ENCODE data around the gene VTN.
"Not testable (repeated sequence)": the region's sequence is repeated elsewhere in the genome, so short reads cannot be mapped to it uniquely, and the experiment has no call there.

VTN gene

DNA sequence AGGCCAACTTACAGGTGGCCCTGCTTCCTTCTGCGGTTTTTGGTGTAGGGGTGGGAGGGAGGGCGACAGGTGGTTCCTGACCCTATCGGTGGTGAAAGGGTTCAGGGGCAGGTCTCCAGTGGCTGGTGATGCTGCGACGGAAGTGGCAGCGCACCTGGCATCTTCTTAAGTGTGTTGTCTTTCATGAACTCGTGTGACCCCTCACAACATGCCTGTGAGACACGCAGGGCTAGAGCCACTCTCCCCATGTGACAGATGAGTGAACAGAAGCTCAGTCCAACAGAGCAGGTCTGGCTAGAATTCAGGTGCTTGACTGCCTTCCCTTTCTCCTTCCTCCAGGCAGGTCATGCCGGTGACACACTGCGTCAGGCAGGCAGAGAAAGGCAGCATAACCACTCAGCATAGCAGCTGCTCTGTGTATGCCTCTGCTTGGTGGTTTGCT is 26.6 kb downstream of the VTN start:
- Histone ChIP-seq H3K9me3 (ENCODE audit: severe bottlenecking) (no peaks in the 10 kb centered on the region), H3K36me3 (ENCODE audit: low read depth) (peaks cover 80% of the 10 kb centered on the region), H3K27ac (ENCODE audit: poor library complexity, severe bottlenecking) (no peak overlapping the region), H3K27me3 (ENCODE audit: insufficient read depth, poor library complexity, severe bottlenecking) (no peaks in the 10 kb centered on the region), H3K4me1 (ENCODE audit: insufficient read depth, poor library complexity, severe bottlenecking) (peaks cover 22% of the 10 kb centered on the region), H3K4me3 (ENCODE audit: severe bottlenecking) (no peak overlapping the region)
- ATAC-seq (ENCODE audit: low read depth) (no peak), DNase-seq (ENCODE audit: low spot score) (no peak)
- TF ChIP-seq CTCF (IDR thresholded peaks at IDR 0.05; ENCODE audit: poor library complexity, severe bottlenecking), result no peak

GRCh38 chr17:28342313-28342712 is 27.8 kb downstream of the VTN start:
- no peak overlapping the region for H3K4me3 ChIP-seq (ENCODE audit: severe bottlenecking)
- no peak overlapping the region for H3K27ac ChIP-seq (ENCODE audit: poor library complexity, severe bottlenecking)
- H3K27me3 ChIP-seq (ENCODE audit: insufficient read depth, poor library complexity, severe bottlenecking), result no peaks in the 10 kb centered on the region
- peaks cover 26% of the 10 kb centered on the region for H3K4me1 ChIP-seq (ENCODE audit: insufficient read depth, poor library complexity, severe bottlenecking)
- no peaks in the 10 kb centered on the region for H3K9me3 ChIP-seq (ENCODE audit: severe bottlenecking)
- TF ChIP-seq CTCF (IDR thresholded peaks at IDR 0.05; ENCODE audit: poor library complexity, severe bottlenecking), result no peak
- ATAC-seq (ENCODE audit: low read depth) (no peak), DNase-seq (ENCODE audit: low spot score) (no peak)
- peaks cover 79% of the 10 kb centered on the region for H3K36me3 ChIP-seq (ENCODE audit: low read depth)

DNA sequence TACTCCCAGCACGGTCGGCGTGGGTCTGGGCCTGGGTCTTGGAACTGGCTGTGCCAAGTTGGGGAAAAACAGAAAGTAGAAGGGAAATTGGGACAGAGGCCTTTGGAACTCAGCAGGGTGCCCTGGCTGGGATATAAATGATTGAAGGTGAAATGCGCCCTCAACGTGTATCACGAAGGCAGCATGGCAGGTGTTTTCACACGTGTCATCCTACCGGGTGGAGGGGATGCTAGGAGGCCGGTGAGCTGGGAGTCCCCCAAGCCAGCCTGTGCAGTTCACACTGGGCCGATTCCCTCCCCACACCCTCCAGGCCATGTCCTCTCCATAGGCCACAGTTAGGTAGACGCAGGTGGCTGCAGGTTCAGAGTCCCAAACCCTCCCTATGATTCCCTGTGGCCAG is 28.6 kb downstream of the VTN start:
- no peak for TF ChIP-seq CTCF (IDR thresholded peaks at IDR 0.05; ENCODE audit: poor library complexity, severe bottlenecking)
- Histone ChIP-seq H3K27ac (ENCODE audit: poor library complexity, severe bottlenecking) (no peak overlapping the region), H3K36me3 (ENCODE audit: low read depth) (peaks cover 75% of the 10 kb centered on the region), H3K9me3 (ENCODE audit: severe bottlenecking) (no peaks in the 10 kb centered on the region), H3K4me1 (ENCODE audit: insufficient read depth, poor library complexity, severe bottlenecking) (peaks cover 25% of the 10 kb centered on the region), H3K4me3 (ENCODE audit: severe bottlenecking) (no peak overlapping the region), H3K27me3 (ENCODE audit: insufficient read depth, poor library complexity, severe bottlenecking) (no peaks in the 10 kb centered on the region)
- no peak for ATAC-seq (ENCODE audit: low read depth)
- no peak for DNase-seq (ENCODE audit: low spot score)

DNA sequence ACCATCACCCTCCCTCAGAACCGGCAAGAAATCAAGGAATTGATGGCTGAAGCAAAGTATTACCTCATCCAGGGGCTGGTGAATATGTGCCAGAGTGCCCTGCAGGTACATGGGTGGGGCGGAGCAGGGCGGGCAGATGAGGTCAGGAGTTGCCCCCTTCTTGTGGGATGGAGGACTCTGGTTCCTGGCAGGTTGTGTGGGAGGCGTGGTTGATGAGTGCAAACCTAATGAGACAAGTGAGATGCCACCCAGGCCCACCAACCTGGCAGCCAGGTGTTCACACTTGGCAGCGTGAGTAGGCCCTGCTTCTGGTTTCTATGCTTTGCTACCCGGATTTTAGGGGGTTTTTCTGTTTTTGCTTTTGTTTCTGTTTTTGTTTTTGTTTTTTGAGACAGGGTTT is 29.7 kb downstream of the VTN start:
- H3K9me3 ChIP-seq (ENCODE audit: severe bottlenecking), result no peaks in the 10 kb centered on the region
- no peak overlapping the region for H3K4me3 ChIP-seq (ENCODE audit: severe bottlenecking)
- H3K27me3 ChIP-seq (ENCODE audit: insufficient read depth, poor library complexity, severe bottlenecking), result no peaks in the 10 kb centered on the region
- DNase-seq (ENCODE audit: low spot score) (no peak), ATAC-seq (ENCODE audit: low read depth) (no peak)
- peaks cover 63% of the 10 kb centered on the region for H3K36me3 ChIP-seq (ENCODE audit: low read depth)
- no peak for TF ChIP-seq CTCF (IDR thresholded peaks at IDR 0.05; ENCODE audit: poor library complexity, severe bottlenecking)
- H3K27ac ChIP-seq (ENCODE audit: poor library complexity, severe bottlenecking), result no peak overlapping the region
- H3K4me1 ChIP-seq (ENCODE audit: insufficient read depth, poor library complexity, severe bottlenecking), result peaks cover 20% of the 10 kb centered on the region

DNA sequence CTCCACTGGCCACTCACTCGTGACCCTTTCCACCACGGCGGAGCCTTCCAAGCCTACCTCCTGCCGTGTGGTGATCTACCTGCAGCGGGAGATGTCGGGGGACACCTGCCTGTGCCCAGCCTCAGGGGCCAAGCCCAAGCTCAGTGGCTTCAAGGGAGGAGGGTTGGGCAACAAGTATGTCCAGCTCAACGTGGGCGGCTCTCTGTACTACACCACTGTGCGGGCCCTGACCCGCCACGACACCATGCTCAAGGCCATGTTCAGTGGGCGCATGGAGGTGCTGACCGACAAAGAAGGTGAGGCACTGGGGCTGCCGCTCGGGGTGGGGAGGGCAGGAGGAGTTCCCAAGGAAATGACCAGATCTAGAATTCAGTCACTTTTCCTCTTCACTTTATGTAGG is 30.7 kb downstream of the VTN start:
- no peaks in the 10 kb centered on the region for H3K27me3 ChIP-seq (ENCODE audit: insufficient read depth, poor library complexity, severe bottlenecking)
- H3K4me3 ChIP-seq (ENCODE audit: severe bottlenecking), result no peak overlapping the region
- H3K36me3 ChIP-seq (ENCODE audit: low read depth), result peaks cover 56% of the 10 kb centered on the region
- H3K4me1 ChIP-seq (ENCODE audit: insufficient read depth, poor library complexity, severe bottlenecking), result peaks cover 20% of the 10 kb centered on the region
- no peaks in the 10 kb centered on the region for H3K9me3 ChIP-seq (ENCODE audit: severe bottlenecking)
- H3K27ac ChIP-seq (ENCODE audit: poor library complexity, severe bottlenecking), result peak overlapping the region; percentile 89
- no peak for DNase-seq (ENCODE audit: low spot score)
- TF ChIP-seq CTCF (IDR thresholded peaks at IDR 0.05; ENCODE audit: poor library complexity, severe bottlenecking), result no peak
- ATAC-seq (ENCODE audit: low read depth), result no peak

DNA sequence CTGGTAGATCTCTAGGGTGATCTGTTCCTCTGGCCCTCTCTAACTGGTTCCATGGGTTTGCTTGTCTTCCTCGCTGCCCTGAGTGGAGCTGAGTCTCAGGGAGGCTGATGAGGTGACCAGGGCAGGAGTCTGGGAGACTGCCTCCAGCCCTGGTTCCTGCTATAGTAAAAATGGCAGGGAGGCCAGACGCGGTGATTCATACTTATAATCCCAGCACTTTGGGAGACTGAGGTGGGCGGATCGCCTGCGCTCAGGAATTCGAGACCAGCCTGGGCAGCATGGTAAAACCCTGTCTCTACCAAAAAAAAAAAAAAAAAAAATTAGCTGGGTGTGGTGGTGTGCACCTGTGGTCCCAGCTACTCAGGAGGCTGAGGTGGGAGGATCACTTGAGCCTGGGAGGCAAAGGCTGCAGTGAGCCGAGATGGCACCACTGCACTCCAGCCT is 31.3 kb downstream of the VTN start:
- not testable (repeated sequence) for ATAC-seq (ENCODE audit: low read depth); H3K9me3 ChIP-seq (ENCODE audit: severe bottlenecking); DNase-seq (ENCODE audit: low spot score); H3K4me3 ChIP-seq (ENCODE audit: severe bottlenecking); H3K27me3 ChIP-seq (ENCODE audit: insufficient read depth, poor library complexity, severe bottlenecking)
- peak overlapping the region; percentile 89 for H3K27ac ChIP-seq (ENCODE audit: poor library complexity, severe bottlenecking)
- H3K36me3 ChIP-seq (ENCODE audit: low read depth), result peaks cover 54% of the 10 kb centered on the region
- peaks cover 20% of the 10 kb centered on the region for H3K4me1 ChIP-seq (ENCODE audit: insufficient read depth, poor library complexity, severe bottlenecking)
